ENCODE results near the gene CHRM3.

Gene CHRM3

DNA sequence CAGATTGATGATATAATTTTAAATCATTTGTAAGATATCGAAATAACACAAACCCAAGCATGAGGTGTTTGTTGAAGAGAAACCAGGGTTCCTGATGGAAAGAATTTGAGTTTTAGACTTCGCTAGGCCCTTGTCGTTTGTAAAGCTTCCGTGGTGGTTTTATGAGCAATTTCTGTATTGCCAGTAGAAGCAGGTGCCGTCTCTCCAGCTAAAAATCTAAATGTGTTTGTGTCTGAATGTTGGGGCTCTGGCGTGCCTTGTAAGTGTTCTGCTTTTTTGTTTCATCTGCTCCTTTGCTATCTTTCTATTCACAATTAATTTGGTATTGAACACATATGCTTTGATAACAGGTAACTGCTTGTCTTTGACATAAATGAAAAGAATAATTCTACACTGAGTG is 27.5 kb downstream of the CHRM3 start:
- no peak for DNase-seq (ENCODE audit: low spot score)

DNA sequence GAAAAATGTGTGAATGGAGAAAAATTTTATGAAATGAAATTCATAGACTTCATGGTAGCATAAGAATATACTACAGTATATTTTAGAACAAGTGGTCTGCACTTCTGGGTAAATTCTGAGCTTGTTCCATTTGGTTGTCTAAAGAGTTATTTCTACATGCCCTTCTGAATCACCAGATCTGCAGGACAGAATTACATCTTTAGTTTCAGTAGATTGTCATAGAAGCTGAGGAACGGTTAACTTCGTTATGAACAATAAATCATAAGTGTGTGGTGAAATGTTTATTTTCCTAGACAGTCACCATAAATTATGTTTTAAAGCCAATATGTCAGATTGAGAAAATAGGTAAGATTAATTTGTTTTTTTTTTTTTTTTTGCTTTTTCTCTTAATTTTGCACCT is 30.9 kb downstream of the CHRM3 start:
- no peak for DNase-seq (ENCODE audit: low spot score)

DNA sequence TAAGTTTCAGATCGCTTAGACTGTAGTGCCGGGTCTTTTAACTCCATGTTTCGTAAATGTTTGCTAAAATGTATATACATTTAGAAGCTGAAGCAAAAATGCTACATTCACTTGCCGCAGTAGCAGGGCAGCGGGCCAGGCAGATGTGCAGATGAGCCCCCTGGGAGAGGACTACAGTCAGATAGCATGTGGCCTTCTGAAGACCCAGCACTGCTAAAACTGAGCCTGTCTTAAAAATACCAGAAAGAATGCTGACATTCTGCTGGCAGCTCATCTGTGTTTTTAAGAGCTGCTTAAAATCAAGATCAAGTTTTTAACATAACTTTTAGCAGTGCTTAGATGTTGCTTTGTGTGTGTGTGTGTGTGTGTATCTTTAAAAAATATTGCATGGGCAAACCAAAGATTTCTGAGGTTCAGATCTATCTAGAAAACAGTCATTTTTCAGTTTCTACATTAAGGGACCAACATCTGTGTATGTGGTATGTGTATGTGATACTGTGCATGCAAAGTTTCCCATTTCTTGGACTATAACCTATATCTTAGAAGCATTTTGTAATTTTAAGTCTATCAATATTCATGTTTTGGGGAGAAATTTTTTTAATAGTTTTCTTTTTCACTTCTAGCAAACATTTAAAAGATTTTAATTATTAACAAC is 31.7 kb downstream of the CHRM3 start:
- DNase-seq (ENCODE audit: low spot score), result no peak

DNA sequence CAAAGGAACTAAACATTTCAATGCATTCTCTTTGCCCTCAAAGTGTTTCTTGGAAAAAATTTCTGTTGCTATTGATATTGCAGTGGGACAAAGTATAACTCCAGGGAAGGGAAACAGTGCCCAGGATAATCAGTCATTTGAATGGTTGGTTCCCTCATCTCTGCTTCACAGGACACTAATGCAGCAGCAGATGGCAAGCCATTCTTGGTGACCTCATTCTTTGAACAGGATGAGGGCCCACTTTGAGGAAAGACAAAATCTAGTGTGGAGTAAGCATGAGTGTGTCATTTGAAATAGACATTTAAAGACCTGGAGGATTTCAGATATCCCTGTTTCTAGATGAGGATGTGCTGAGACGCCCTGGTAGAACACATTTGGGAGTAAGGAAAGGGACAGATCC is 32.3 kb downstream of the CHRM3 start:
- no peak for DNase-seq (ENCODE audit: low spot score)

DNA sequence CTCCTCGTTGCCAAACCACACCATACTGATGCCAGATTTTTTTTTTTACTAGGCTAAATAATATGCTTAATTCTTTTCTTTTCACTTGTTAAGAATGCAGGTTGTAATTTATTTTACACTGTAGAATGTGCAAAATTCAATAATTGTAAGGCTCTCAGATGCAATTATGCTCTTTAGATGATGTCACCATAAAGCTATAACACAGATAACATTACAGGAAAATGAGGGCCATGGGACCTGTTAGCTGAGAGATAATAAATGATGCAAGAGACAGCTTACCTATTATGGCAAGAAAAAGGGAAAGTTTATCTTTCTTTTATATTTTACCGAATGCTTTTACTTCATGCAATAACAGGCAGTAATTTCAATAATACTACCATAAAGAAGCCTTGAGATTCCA is 35.4 kb downstream of the CHRM3 start:
- DNase-seq (ENCODE audit: low spot score), result no peak

DNA sequence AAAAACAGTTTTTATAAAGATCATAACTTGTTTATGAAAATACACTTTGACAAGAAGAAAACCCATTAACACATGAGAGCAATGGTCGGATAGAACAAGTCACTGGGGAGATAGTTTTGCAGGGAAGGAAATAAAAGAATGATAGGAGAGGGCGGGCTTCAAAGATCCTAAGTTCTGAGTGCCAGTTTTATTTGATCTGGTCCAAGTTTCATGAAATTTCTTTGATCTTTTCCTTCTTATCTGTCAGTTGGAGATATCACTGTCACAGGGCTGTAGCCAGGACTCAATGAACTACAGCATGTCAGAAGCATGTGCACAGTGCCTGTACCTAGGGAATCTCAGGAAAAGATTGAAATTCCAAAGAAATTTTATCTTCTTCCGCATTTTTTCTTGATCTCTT is 36.5 kb downstream of the CHRM3 start:
- DNase-seq (ENCODE audit: low spot score), result no peak

DNA sequence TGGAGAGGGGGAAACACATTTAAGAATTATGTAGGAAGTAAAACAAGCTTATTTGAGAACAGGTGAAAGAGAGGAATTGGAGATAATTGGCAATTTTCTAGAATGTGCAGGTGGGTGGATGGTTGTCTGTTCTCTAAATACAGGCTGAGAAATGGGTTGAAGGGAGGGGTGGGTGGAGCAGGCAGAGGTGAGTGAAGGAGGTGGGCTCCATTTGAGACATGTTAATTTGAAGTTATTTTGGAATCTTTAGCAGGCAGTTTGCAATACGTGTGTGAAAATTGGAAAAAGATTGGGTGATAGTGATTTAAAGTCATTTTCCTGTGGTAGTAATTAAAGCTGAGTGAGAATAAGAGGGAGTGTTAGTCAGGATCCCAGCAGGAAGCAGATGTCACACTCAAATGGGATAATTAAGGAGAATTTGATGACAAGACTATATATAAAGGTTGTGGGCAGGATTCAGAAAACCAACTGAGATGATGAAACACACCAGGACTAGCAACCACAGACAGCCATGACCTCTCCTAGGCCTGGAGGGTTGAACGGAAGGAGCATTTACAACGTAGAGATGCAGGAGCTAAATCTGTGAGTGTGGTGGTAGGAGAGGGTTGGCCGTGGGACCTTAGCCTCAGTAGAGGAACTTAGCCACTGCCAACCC is 40.6 kb downstream of the CHRM3 start:
- no peak for DNase-seq (ENCODE audit: low spot score)

DNA sequence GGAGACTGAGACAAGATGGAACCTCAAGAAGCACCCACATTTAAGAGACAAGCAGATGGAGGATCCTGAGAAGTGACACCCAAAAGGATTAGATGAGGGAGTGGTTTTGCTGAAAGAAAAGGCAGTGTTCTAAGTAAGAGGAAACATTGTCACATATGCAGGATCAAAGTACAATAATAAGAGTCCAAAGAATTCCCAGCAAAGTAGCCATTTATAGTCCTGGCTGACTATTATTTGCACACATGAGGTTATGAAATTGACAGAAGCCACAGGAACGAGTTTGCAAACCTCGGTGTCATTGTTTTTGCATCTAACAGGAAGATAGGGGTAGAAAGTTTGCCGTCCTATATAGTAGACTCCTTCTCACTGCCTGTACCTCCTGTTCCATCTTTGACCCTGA is 41.3 kb downstream of the CHRM3 start:
- no peak for DNase-seq (ENCODE audit: low spot score)

DNA sequence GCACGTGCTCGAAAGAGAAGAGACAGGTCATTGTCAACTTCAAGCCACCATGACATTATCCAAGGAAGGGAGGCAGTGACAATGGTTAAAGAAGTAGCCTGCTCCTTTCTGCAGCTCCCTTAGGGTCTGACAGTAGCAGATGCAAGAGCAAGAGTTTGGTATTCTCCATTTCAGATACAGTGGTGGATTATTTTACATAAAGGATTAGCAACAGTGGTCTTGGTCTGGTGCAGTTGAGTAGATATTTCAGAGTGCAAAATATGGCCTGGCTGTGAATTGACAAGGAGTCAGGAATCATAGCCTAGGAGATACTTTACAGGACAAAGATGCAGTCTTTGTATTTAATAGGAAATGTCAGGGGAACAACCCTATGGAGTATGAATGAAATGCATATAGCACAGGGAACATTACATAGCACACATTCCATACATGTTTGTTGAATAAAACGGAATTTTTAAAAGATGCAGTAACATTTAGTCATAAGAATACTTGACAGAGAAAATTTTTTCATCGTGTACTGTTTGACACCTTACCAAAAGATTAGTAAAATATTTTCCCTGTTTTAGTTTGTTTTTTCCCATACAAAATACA is 41.8 kb downstream of the CHRM3 start:
- DNase-seq (ENCODE audit: low spot score), result no peak

DNA sequence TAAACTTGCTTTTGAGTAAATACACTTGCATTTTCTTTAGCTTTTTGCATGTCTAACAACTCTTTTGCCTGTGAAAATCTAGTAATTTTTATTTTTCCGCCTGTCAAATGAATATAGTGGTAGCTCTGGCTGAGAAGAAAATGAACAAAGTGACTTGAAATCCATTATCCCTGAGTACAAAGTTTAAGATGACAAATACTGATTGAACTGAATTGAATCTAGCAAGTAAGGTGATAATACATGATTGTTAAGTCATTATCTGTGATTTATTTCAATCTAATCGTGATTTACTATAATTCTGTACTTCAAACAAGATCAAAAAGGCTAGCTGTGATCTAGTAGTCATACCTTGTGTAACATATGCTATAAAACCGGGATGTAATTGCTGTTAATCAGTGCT is 42.8 kb downstream of the CHRM3 start:
- DNase-seq (ENCODE audit: low spot score), result no peak

DNA sequence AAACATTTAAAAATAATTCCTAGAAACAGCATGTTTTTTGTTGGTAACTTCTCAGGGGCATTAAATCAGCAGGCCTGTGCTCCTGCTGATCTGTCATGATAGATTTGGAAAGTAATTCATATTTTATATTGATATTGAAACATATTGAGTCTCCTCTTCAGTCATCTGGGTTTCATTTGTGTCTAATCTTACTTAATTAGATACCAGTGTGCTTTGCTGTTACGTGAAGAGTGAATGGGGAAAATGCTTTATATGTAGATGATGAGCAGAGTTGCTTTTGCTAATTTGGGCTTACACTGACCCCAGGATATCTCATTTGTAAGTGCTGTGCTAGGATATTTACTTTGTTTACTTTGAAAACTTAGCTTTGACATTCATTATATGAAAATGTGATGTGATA is 45.9 kb downstream of the CHRM3 start:
- no peak for DNase-seq (ENCODE audit: low spot score)

DNA sequence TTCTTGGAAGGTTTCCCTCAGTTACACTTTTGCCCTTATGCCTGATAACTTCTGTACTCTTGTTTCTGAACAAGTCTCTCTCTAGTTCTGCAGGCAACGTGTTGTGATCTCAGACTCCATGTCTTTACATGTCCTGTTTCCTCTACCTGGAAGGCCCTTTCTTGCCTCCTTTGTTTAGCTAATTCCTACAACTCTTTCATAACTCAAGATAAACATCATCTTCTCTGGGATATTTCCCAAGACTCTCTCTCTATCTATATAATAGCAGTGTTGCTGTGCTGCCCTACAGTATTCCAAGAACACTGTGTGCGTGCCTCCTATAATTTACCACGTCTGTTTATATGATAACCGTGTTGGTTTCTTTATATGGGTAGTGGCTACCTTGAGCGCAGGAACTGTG is 47.8 kb downstream of the CHRM3 start:
- no peak for DNase-seq (ENCODE audit: low spot score)

Data from hematopoietic multipotent progenitor cell treated with erythropoietin and hydrocortisone succinate and interleukin-3 and kit ligand, for 17 days (in vitro differentiated cells).